Measurements from ENCODE around the gene ARL13B.
"Not testable (repeated sequence)": the region's sequence is repeated elsewhere in the genome, so short reads cannot be mapped to it uniquely, and the experiment has no call there.

The ARL13B gene

GRCh38 chr3:94001191-94001590, 21.2 kb downstream of the ARL13B start:
- DNase-seq (ENCODE audit: low spot score), result no peak

GRCh38 chr3:94001827-94002495, 22.0 kb downstream of the ARL13B start:
- DNase-seq (ENCODE audit: low spot score), result no peak

GRCh38 chr3:94004301-94004910, 24.5 kb downstream of the ARL13B start:
- DNase-seq (ENCODE audit: low spot score), result peak; percentile 56

- no peak for DNase-seq (ENCODE audit: low spot score)
Measured at GRCh38 chr3:94008253-94008652, 28.3 kb downstream of the ARL13B start.

GRCh38 chr3:94009608-94010007, 29.7 kb downstream of the ARL13B start:
- DNase-seq (ENCODE audit: low spot score), result no peak

GRCh38 chr3:94011233-94011711, 31.3 kb downstream of the ARL13B start:
- DNase-seq (ENCODE audit: low spot score), result no peak

- DNase-seq (ENCODE audit: low spot score), result no peak
Measured at GRCh38 chr3:94012185-94012584, 32.2 kb downstream of the ARL13B start.

GRCh38 chr3:94015025-94015424, 35.1 kb downstream of the ARL13B start:
- DNase-seq (ENCODE audit: low spot score), result no peak

- DNase-seq (ENCODE audit: low spot score), result no peak
Measured at GRCh38 chr3:94019659-94020058, 39.7 kb downstream of the ARL13B start.

- DNase-seq (ENCODE audit: low spot score), result no peak
Measured at GRCh38 chr3:94020293-94020692, 40.3 kb downstream of the ARL13B start.

- DNase-seq (ENCODE audit: low spot score), result no peak
Measured at GRCh38 chr3:94024385-94024784, 44.4 kb downstream of the ARL13B start.

GRCh38 chr3:94026623-94027022, 46.7 kb downstream of the ARL13B start:
- DNase-seq (ENCODE audit: low spot score), result no peak

GRCh38 chr3:94028093-94028837, 48.3 kb downstream of the ARL13B start, which contains the start of gene STX19:
Gene STX19, minus strand, starts transcription at chr3:94028597. Its CDS starts 13,328 bp downstream, at chr3:94015269.
- DNase-seq (ENCODE audit: low spot score), result peak; percentile 74

GRCh38 chr3:94036909-94037507, 57.1 kb downstream of the ARL13B start:
- DNase-seq (ENCODE audit: low spot score), result peak; percentile 16

- no peak for DNase-seq (ENCODE audit: low spot score)
Measured at GRCh38 chr3:94043285-94043684, 63.3 kb downstream of the ARL13B start.

GRCh38 chr3:94044100-94044936, 64.4 kb downstream of the ARL13B start:
- DNase-seq (ENCODE audit: low spot score), result not testable (repeated sequence)

- DNase-seq (ENCODE audit: low spot score), result no peak
Measured at GRCh38 chr3:94046533-94046932, 66.6 kb downstream of the ARL13B start.

GRCh38 chr3:94049267-94049666, 69.3 kb downstream of the ARL13B start:
- DNase-seq (ENCODE audit: low spot score), result no peak

- DNase-seq (ENCODE audit: low spot score), result no peak
Measured at GRCh38 chr3:94050546-94050945, 70.6 kb downstream of the ARL13B start.

GRCh38 chr3:94061297-94061696, 81.3 kb downstream of the ARL13B start:
- no peak for DNase-seq (ENCODE audit: low spot score)

Data from LoVo (cell line).